ENCODE results near the gene IFT57. TPM values are rescaled to one million over a fixed set of nuclear protein-coding genes. Genes with fewer than 3 reads are reported as not detected.

Gene IFT57
- total RNA-seq, 1 experiment from 2014 or later, result 32.1 TPM

GRCh38 chr3:108251844-108252243, 29.6 kb upstream of the IFT57 start (continued):
- TF ChIP-seq, protein P1, sequence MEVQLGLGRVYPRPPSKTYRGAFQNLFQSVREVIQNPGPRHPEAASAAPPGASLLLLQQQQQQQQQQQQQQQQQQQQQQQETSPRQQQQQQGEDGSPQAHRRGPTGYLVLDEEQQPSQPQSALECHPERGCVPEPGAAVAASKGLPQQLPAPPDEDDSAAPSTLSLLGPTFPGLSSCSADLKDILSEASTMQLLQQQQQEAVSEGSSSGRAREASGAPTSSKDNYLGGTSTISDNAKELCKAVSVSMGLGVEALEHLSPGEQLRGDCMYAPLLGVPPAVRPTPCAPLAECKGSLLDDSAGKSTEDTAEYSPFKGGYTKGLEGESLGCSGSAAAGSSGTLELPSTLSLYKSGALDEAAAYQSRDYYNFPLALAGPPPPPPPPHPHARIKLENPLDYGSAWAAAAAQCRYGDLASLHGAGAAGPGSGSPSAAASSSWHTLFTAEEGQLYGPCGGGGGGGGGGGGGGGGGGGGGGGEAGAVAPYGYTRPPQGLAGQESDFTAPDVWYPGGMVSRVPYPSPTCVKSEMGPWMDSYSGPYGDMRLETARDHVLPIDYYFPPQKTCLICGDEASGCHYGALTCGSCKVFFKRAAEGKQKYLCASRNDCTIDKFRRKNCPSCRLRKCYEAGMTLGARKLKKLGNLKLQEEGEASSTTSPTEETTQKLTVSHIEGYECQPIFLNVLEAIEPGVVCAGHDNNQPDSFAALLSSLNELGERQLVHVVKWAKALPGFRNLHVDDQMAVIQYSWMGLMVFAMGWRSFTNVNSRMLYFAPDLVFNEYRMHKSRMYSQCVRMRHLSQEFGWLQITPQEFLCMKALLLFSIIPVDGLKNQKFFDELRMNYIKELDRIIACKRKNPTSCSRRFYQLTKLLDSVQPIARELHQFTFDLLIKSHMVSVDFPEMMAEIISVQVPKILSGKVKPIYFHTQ (CRISPR knock-in tag; IDR thresholded peaks at IDR 0.05), result no peak
- TF ChIP-seq SOX15 (CRISPR knock-in tag; IDR thresholded peaks at IDR 0.05), result no peak
- TF ChIP-seq TP53 (CRISPR knock-in tag; IDR thresholded peaks at IDR 0.05), result no peak
- no peak for TF ChIP-seq JAZF1 (CRISPR knock-in tag; IDR thresholded peaks at IDR 0.05)
- TF ChIP-seq ESRRA (CRISPR knock-in tag; IDR thresholded peaks at IDR 0.05; ENCODE audit: borderline replicate concordance), result no peak

DNA sequence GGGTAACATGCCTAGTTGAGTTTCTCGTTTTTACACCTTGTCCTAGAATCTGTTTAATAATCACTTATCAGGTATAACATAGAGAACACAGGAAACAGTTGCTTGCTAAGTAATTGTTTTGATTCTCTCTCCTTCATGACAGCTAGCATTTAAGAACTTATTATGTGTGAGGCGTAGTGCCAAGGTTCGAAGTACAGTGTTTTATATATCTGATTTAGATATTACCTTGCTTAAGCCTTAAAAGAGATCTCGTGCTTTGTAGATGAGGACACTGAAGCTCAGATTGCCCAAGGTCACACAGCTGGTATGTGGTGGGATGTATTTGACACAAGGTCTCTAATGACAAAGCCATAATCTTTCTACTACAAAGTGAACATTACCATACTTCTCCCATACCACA, 29.0 kb upstream of the IFT57 start:
- DNase-seq (ENCODE audit: low spot score) (no peak), ATAC-seq (no peak)
- POLR2A ChIA-PET, result no interaction called here
- Mint-ChIP-seq H3K27ac (no peak overlapping the region; the same call in 1 of the 2 replicates), H3K4me1 (no peaks in the 10 kb centered on the region), H3K9me3 (peaks cover 15% of the 10 kb centered on the region), H3K4me3 (no peak overlapping the region), H3K27me3 (ENCODE audit: low read depth) (no peaks in the 10 kb centered on the region; the same call in 1 of the 2 replicates), H3K36me3 (no peaks in the 10 kb centered on the region)
- CTCF ChIA-PET, result no interaction called here
- TF ChIP-seq MLX (CRISPR knock-in tag; IDR thresholded peaks at IDR 0.05) (no peak), PRRX2 (CRISPR knock-in tag; IDR thresholded peaks at IDR 0.05) (no peak), ZNF512 (CRISPR knock-in tag; IDR thresholded peaks at IDR 0.05; ENCODE audit: borderline replicate concordance) (no peak), JAZF1 (CRISPR knock-in tag; IDR thresholded peaks at IDR 0.05) (no peak), HMGXB4 (CRISPR knock-in tag; IDR thresholded peaks at IDR 0.05) (no peak), ATF1 (CRISPR knock-in tag; IDR thresholded peaks at IDR 0.05) (no peak), ZNF232 (CRISPR knock-in tag; IDR thresholded peaks at IDR 0.05) (no peak), ZNF219 (CRISPR knock-in tag; IDR thresholded peaks at IDR 0.05; ENCODE audit: borderline replicate concordance) (no peak), CBFB (CRISPR knock-in tag; IDR thresholded peaks at IDR 0.05; ENCODE audit: low read depth) (no peak), FOXK1 (CRISPR knock-in tag; IDR thresholded peaks at IDR 0.05) (no peak), NR3C1 (CRISPR knock-in tag; conservative IDR thresholded peaks at IDR 0.05; ENCODE audit: low read depth) (no peak), TEAD4 (CRISPR knock-in tag; IDR thresholded peaks at IDR 0.05) (no peak), RELA (CRISPR knock-in tag; IDR thresholded peaks at IDR 0.05; ENCODE audit: borderline replicate concordance) (no peak), ZNF263 (CRISPR knock-in tag; IDR thresholded peaks at IDR 0.05; ENCODE audit: low read depth) (no peak)
- TF ChIP-seq, protein P2, sequence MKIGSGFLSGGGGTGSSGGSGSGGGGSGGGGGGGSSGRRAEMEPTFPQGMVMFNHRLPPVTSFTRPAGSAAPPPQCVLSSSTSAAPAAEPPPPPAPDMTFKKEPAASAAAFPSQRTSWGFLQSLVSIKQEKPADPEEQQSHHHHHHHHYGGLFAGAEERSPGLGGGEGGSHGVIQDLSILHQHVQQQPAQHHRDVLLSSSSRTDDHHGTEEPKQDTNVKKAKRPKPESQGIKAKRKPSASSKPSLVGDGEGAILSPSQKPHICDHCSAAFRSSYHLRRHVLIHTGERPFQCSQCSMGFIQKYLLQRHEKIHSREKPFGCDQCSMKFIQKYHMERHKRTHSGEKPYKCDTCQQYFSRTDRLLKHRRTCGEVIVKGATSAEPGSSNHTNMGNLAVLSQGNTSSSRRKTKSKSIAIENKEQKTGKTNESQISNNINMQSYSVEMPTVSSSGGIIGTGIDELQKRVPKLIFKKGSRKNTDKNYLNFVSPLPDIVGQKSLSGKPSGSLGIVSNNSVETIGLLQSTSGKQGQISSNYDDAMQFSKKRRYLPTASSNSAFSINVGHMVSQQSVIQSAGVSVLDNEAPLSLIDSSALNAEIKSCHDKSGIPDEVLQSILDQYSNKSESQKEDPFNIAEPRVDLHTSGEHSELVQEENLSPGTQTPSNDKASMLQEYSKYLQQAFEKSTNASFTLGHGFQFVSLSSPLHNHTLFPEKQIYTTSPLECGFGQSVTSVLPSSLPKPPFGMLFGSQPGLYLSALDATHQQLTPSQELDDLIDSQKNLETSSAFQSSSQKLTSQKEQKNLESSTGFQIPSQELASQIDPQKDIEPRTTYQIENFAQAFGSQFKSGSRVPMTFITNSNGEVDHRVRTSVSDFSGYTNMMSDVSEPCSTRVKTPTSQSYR (CRISPR knock-in tag; IDR thresholded peaks at IDR 0.05), result no peak
- TF ChIP-seq, protein P3, sequence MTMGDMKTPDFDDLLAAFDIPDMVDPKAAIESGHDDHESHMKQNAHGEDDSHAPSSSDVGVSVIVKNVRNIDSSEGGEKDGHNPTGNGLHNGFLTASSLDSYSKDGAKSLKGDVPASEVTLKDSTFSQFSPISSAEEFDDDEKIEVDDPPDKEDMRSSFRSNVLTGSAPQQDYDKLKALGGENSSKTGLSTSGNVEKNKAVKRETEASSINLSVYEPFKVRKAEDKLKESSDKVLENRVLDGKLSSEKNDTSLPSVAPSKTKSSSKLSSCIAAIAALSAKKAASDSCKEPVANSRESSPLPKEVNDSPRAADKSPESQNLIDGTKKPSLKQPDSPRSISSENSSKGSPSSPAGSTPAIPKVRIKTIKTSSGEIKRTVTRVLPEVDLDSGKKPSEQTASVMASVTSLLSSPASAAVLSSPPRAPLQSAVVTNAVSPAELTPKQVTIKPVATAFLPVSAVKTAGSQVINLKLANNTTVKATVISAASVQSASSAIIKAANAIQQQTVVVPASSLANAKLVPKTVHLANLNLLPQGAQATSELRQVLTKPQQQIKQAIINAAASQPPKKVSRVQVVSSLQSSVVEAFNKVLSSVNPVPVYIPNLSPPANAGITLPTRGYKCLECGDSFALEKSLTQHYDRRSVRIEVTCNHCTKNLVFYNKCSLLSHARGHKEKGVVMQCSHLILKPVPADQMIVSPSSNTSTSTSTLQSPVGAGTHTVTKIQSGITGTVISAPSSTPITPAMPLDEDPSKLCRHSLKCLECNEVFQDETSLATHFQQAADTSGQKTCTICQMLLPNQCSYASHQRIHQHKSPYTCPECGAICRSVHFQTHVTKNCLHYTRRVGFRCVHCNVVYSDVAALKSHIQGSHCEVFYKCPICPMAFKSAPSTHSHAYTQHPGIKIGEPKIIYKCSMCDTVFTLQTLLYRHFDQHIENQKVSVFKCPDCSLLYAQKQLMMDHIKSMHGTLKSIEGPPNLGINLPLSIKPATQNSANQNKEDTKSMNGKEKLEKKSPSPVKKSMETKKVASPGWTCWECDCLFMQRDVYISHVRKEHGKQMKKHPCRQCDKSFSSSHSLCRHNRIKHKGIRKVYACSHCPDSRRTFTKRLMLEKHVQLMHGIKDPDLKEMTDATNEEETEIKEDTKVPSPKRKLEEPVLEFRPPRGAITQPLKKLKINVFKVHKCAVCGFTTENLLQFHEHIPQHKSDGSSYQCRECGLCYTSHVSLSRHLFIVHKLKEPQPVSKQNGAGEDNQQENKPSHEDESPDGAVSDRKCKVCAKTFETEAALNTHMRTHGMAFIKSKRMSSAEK (CRISPR knock-in tag; IDR thresholded peaks at IDR 0.05; ENCODE audit: borderline replicate concordance), result no peak
- TF ChIP-seq, protein P4, sequence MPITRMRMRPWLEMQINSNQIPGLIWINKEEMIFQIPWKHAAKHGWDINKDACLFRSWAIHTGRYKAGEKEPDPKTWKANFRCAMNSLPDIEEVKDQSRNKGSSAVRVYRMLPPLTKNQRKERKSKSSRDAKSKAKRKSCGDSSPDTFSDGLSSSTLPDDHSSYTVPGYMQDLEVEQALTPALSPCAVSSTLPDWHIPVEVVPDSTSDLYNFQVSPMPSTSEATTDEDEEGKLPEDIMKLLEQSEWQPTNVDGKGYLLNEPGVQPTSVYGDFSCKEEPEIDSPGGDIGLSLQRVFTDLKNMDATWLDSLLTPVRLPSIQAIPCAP (CRISPR knock-in tag; IDR thresholded peaks at IDR 0.05), result no peak
- TF ChIP-seq, protein P5, sequence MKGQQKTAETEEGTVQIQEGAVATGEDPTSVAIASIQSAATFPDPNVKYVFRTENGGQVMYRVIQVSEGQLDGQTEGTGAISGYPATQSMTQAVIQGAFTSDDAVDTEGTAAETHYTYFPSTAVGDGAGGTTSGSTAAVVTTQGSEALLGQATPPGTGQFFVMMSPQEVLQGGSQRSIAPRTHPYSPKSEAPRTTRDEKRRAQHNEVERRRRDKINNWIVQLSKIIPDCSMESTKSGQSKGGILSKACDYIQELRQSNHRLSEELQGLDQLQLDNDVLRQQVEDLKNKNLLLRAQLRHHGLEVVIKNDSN (CRISPR knock-in tag; IDR thresholded peaks at IDR 0.05), result no peak
